HG03064 (cell line): Measurements from ENCODE around the gene CDYL2.
"Not testable (repeated sequence)": the region's sequence is repeated elsewhere in the genome, so short reads cannot be mapped to it uniquely, and the experiment has no call there.

ENCODE experiments used
- ATAC-seq: cut with Tn5 transposase; IDR thresholded peaks from one replicate; pipeline ENCODE4 v1.9.1; 2021; ENCODE audit warnings: low read depth; ENCODE audit not compliant: unreplicated experiment

The CDYL2 gene

DNA sequence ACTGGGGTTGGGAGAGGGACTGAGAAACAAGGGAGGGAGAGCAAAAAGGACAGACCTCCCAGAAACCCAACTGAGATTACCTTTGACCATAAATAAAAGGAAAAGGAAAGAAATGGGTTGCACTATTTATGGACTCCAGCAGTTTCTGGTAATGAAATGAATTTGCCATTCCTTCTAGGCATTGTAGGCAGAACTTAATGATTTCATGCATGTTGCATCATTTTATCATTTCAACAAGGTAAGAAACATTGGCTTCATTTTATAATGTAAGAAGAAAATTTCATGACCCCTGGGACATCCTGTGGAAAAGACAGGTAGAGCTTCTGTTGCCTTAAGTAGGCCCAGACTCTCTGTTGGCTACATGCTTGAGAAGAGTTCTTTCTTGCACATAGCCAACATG lies 8.2 kb upstream of the CDYL2 start:
- no peak for ATAC-seq

DNA sequence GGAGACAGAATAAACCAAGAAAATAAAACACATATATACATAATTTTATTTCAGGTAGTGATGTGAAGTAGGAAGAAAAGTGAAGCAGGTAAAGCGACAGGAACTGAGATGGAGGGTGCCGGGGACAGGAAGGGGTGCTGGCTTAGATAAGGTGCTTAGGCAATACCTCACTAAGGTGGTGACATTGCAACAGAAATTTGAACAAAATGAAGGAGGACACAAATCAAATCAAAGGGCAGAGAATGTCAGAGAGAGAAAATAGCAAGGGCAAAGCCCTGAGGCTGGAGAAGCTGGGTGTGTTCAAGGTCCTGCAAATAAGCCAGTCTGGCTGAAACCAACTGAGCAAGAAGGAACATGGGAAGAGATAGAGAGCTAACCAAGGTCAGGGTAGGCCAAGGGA lies 5.0 kb upstream of the CDYL2 start:
- ATAC-seq, result no peak

GRCh38 chr16:80807906-80808305 lies 3.5 kb upstream of the CDYL2 start:
- no peak for ATAC-seq

DNA sequence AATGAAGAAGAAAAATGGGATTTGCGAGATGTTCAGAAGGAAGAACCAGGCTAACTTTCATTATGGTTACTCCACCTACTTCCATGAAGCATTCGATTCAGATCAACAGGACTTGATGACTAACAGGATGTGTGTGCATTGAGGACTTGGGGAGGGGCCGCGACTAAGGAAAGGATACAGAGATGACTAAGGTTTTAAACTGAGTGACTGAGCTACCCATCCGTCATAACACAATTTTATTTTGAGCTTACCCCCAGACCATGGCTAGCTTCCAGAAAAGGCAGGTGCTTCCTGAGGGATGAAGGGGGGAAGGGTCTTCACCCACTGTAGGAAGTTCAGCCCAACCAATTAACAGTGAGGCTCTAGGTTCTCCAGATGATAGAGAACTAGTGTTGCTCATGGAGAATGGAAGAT lies 2.5 kb upstream of the CDYL2 start:
- ATAC-seq, result no peak

- no peak for ATAC-seq
These were observed 1.9 kb upstream of the CDYL2 start for GRCh38 chr16:80806289-80806688.

- ATAC-seq, result peak; percentile 31
These were observed 307 bp downstream of the CDYL2 start for GRCh38 chr16:80804056-80804525.

DNA sequence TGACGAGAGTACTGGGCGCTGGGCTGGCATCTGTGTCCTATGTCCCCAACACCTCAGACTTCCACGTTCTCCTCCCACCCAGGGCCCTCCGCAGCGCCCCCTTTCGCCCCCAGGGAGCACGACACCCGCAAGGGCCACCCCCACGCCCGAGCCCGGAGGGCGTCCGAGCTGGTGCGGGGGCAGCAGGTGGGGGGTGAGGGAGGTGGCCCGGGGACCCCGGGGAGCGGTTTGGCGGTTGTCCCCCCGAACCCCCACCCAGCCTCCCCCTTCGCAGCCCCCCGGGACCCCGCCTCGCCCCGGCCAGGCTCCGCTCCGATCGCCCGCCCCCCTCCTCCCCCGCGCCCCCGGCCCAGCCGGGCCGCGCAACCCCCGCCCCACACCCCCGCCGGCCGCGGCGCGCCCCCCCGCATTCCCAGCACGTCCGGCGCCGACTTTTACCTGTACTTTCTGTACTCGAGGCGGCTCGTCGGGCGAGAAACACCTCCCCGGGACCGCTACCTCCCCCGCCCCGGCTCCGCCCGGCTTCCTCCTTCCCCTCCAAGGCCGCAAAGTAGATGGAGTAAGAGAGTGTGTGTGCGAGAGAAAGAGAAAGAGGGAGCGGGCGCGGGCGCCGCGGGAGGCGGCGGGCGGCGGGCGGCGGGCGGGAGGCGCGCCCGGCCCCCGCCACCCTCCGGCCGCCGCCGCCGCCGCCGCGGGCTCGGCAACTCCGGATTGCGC lies 901 bp downstream of the CDYL2 start:
- peak; percentile 19 for ATAC-seq

GRCh38 chr16:80802902-80803301 lies 1.5 kb downstream of the CDYL2 start:
- no peak for ATAC-seq

GRCh38 chr16:80802138-80802537 lies 2.3 kb downstream of the CDYL2 start:
- ATAC-seq, result no peak

DNA sequence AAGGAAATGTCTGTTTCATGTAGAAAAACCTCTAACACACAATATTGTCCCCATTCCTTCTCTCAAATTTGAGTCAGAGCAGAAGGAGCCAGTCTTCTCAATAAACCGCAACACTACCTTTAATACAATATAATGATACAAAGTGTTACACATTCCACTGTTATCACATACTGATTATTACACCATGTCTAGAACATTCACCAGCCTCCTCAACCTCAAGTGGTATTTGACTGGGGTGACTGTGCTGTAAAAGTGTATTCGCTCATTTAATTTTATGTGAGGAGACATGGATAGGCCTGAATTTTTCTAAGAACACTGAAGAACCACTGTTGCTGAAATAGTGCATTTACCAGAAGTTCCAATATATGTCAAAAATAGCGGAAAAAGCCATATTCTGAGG lies 10.3 kb downstream of the CDYL2 start:
- no peak for ATAC-seq

DNA sequence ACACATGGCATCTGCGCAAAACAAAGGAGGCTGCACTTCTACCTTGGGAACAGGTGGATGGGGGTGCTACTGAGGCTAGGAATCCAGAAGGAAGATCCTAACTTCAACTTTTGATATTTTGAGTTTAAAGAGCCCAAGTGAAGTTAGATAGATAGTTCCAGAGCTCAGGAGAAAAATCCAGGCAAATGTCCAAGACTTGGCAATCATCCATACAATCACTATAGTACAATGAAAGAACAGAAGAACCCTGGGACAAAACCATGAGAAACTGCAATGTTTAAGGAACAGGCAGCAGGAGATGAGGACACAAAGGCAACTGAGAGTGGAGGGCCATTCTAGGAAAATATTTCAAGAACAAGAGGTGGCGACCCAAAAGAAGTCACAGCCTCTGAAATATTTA lies 12.4 kb downstream of the CDYL2 start:
- ATAC-seq, result no peak

DNA sequence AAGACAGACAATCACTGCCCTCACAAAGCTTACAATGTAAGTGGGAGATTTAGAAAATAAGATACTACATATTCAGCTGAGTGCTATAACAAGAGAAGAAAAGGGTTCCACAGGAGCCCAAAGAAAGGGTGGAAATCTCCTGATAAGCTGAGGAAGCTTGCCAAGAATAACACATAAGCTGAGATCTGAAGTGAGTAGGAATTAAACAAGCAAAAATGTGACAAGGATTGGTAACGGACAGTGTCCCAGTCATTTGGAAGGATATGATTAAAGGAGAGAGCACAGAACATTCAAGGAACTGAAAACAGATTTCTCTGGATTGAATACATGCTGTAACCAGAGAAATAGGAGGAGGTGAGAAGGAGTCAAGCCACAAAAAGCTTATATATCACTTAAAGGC lies 13.0 kb downstream of the CDYL2 start:
- ATAC-seq, result no peak

DNA sequence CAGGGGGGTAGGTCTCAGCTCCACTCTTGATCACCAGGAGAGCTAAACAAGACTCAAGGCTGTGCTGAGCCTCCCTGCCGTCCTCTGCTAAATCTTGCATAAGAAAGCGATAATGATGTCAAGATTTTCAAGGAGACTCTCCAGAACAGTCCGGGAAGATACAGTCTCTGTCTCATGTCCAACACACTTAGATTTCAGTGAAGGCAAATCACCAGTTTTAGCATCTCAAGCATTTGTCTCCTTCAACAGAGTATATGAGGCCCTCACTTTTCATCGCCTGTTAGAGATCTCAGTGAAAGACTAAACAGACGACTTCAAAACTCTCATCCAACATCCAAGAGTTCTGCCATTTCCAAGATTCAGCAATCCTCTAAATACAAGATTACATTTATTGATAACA lies 13.6 kb downstream of the CDYL2 start:
- ATAC-seq, result no peak

GRCh38 chr16:80788027-80788426 lies 16.4 kb downstream of the CDYL2 start:
- ATAC-seq, result no peak

DNA sequence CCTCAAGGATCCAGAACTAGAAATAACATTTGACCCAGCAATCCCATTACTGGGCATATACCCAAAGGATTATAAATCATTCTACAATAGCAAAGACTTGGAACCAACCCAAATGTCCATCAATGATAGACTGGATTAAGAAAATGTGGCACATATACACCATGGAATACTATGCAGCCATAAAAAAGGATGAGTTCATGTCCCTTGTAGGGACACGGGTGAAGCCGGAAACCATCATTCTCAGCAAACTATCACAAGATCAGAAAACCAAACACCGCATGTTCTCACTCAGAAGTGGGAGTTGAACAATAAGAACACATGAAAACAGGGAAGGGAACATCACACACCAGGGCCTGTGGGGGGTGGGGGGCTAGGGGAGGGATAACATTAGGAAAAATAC lies 17.8 kb downstream of the CDYL2 start:
- ATAC-seq, result not testable (repeated sequence)

- no peak for ATAC-seq
These were observed 19.4 kb downstream of the CDYL2 start for GRCh38 chr16:80784951-80785350.

- ATAC-seq, result no peak
These were observed 25.7 kb downstream of the CDYL2 start for GRCh38 chr16:80778703-80779102.

DNA sequence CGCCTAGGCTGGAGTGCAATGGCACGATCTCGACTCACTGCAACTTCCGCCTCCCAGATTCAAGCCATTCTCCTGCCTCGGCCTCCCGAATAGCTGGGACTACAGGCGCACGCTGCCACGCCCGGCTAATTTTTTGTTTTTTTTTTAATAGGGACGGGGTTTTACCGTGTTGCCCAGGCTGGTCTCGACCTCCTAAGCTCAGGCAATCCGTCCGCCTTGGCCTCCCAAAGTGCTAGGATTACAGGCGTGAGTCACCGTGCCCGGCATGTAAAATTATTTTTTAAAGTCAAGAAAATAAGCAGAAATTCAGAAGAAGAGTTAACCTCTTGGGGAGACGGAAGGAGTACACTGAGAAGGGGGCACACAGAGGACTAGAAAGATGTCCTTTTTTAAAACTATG lies 27.5 kb downstream of the CDYL2 start:
- no peak for ATAC-seq

- ATAC-seq, result no peak
These were observed 28.9 kb downstream of the CDYL2 start for GRCh38 chr16:80775450-80775849.

- ATAC-seq, result no peak
These were observed 37.6 kb downstream of the CDYL2 start for GRCh38 chr16:80766798-80767197.

DNA sequence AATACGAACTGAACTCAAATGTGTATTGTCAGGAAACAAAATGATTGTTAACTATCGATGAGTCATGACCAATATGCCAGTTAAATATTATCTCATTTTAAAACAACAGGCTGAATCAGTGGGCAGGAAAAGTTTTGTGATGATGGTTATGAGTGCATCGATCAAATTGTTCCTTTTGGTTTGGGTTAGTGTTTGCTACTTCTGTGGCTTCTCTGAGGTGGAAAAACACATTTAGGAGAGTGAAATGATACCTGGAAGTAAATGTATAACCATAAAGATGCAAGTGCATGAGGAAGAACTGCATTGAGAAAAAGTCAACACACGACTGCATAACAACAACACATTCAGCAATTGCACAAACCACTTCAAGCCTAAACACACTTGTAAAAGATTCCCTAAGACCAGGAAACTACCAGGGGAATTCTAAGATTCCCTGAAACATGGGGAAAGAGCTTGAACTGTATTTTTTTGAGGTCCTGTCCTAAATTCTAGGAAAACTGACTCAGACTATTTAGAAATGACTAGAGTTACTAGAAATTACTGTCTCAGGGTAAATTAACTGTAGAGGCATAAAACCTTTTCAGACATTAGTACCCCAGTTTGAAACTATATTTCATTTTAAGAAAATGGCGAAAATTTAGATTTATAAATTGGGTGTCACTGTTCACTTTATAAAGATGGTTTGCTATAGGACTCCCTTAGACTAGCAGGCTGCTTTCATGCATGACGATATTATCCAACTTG lies 44.8 kb downstream of the CDYL2 start:
- ATAC-seq, result no peak

DNA sequence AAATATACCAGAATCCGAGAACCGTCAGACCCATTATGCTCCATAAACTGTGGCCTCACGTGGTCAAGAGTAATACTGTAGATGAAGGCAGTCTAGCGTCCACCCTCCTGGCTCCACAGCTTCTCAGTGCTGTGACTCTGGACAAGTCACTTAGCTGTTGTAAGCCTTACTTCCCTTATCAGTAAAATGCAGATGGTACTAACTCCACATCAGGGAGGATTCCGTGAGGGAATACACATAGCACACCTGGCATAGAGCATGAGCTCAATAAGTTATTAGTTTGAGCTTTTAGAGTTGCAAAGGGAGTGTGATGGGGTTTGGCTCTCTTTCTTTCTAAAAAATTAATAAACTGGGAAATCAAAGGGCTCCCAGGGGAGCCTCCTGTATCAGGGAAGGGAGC lies 49.9 kb downstream of the CDYL2 start:
- ATAC-seq, result no peak
